Panc1 (cell line): ENCODE results near the gene BTBD2. TPM values are rescaled to one million over a fixed set of nuclear protein-coding genes. Genes with fewer than 3 reads are reported as not detected.

Source experiments
- ATAC-seq: fragments of 200-7000 bp; cut with Tn5 transposase; 2 replicates; pipeline ENCODE4 v1.9.1; 2020; ENCODE audit warnings: mild to moderate bottlenecking, moderate library complexity
- BruUV-seq: library from RNA; stranded (reverse); fragments of 400-500 nt; replicated peaks from 2 replicates; lab custom pipeline; 2021; lab: Mats Ljungman, UMichigan
- CTCF ChIA-PET: fragments of 300-600 bp; sonication (Branson Sonifier 250); formaldehyde crosslinking; loops from one replicate; lab custom pipeline; 2022; ENCODE audit warnings: antibody characterized with exemption; lab: Charles Lee
- POLR2A ChIA-PET: fragments of 300-600 bp; sonication (Branson Sonifier 250); formaldehyde crosslinking; loops from one replicate; lab custom pipeline; 2022; ENCODE audit warnings: antibody characterized with exemption; lab: Charles Lee
- DNase-seq: peaks from one replicate; pipeline ENCODE4 v3.0.0-alpha.2; 2010; ENCODE audit warnings: low read depth, low spot score
- H3K27ac ChIP-seq: 2 replicates; pipeline ENCODE4 v1.5.1; 2011; ENCODE audit warnings: mild to moderate bottlenecking, low read length, inconsistent platforms
- H3K27me3 ChIP-seq: fragments of 200-500 bp; sonication (Bioruptor generic); 2 replicates; pipeline ENCODE4 v1.6.0; 2014; ENCODE audit warnings: low read length, inconsistent platforms; ENCODE audit not compliant: control insufficient read depth, insufficient read depth
- H3K36me3 ChIP-seq: fragments of 200-500 bp; sonication (Bioruptor generic); 2 replicates; pipeline ENCODE4 v1.5.1; 2014; ENCODE audit warnings: inconsistent platforms, mild to moderate bottlenecking, low read length, moderate library complexity; ENCODE audit not compliant: control insufficient read depth, insufficient read depth
- H3K4me1 ChIP-seq: 2 replicates; pipeline ENCODE4 v1.5.1; 2011; ENCODE audit warnings: inconsistent platforms, mild to moderate bottlenecking, low read length, moderate library complexity; ENCODE audit not compliant: control insufficient read depth, insufficient read depth
- H3K4me3 ChIP-seq, 2 experiments: 2 replicates each; pipeline ENCODE4 v1.5.1; 2011 to 2012; ENCODE audit warnings: low read depth in 2 of 2, low read length in 2 of 2, mild to moderate bottlenecking in 2 of 2, inconsistent platforms in 1 of 2, moderate library complexity in 1 of 2
- H3K9me3 ChIP-seq: fragments of 200-500 bp; sonication (Bioruptor generic); 2 replicates; pipeline ENCODE4 v1.5.1; 2014; ENCODE audit warnings: low read depth, mild to moderate bottlenecking, inconsistent platforms, low read length, moderate library complexity; ENCODE audit not compliant: control insufficient read depth, insufficient read depth
- POLR2AphosphoS5 ChIP-seq: IDR thresholded peaks from 2 replicates; pipeline ENCODE4 v1.6.1; 2012; ENCODE audit warnings: mild to moderate bottlenecking, low read depth, low read length, moderate library complexity
- SIN3A ChIP-seq: IDR thresholded peaks from 2 replicates; pipeline ENCODE4 v1.6.1; 2012; ENCODE audit warnings: low read depth, mild to moderate bottlenecking, low read length, moderate library complexity, borderline replicate concordance; ENCODE audit not compliant: insufficient read depth
- TCF7L2 ChIP-seq: IDR thresholded peaks from 2 replicates; pipeline ENCODE4 v1.6.1; 2011; ENCODE audit warnings: mild to moderate bottlenecking, low read depth, low read length, inconsistent platforms
- in situ Hi-C: cut with HindIII; loops from 2 replicates; pipeline ENCODE4 v1.10.0; 2016; ENCODE audit warnings: low sequenced_read_pairs, low pct_unique_long_range_greater_than_20kb
- intact Hi-C: fragments of 100-400 bp; cut with micrococcal nuclease; formaldehyde crosslinking; loops from one replicate; pipeline ENCODE4 v1.10.0; 2022; ENCODE audit not compliant: unreplicated experiment
- total RNA-seq: library from RNA; stranded (reverse); gene quantifications from one replicate; pipeline ENCODE4 v1.2.1, GENCODE V29; 2021; ENCODE audit not compliant: unreplicated experiment
- TF ChIP-seq, protein P1 (sequence below): fragments of 450-650 bp; IDR thresholded peaks from 2 replicates; pipeline ENCODE4 v1.5.1; 2017; ENCODE audit warnings: mild to moderate bottlenecking
- TF ChIP-seq, protein P2 (sequence below), 2 experiments: IDR thresholded peaks; 2 replicates each; pipeline ENCODE4 v1.6.1; 2011 to 2012; ENCODE audit warnings: low read depth in 2 of 2, control low read depth in 1 of 2, low read length in 1 of 2, mild to moderate bottlenecking in 1 of 2, moderate library complexity in 1 of 2; ENCODE audit not compliant: insufficient read depth in 1 of 2

The BTBD2 gene
- total RNA-seq, 1 experiment from 2014 or later, result 59.6 TPM

DNA sequence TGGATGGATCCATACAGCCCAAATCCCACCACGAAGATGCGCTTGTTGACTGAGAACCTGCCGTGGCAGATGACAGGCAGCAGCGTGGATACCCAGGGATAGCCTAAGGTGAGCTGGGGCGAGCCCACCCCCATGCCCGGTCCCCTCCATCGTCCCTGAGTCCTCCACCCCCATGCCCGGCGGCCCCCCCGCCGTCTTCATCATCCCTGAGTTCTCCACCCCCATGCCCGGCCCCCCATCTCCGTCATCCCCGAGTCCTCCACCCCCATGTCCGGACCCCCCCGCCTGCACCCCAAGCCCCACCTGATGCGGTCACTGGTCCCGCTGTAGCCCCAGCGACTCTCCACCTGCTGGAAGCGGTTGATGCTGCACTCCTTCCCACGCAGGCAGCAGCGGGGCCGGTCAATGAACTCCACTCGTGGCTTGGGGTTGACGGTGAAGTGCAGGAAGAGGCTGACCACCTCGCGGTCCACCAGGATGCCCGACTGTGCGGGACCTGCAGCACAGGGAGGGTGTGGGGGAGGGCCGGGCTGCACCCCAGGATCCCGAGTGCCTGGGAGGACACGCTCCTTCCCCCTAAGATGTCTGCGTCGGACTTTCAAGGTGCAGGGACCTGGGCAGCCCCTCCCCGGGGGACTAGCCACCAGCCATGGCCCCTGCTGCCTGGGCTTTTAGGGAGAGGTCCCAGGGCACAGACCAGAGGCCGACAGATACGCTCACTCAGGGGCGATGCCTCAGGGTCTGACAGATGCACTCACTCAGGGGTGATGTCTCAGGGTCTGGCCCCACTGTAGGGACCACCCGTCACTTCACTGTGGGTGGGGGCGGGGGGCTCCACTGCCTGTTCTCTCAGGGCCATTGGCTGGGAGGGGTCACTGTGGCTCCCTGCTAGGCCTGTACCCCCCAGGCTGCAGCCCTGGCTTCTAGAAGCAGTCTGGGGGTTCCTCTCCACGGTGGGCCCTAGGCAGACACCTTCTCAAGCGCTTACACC is 28.0 kb downstream of the BTBD2 start:
- no peaks in the 10 kb centered on the region for H3K36me3 ChIP-seq
- no peaks in the 10 kb centered on the region for H3K27me3 ChIP-seq
- H3K9me3 ChIP-seq, result no peaks in the 10 kb centered on the region
- no peak for TF ChIP-seq SIN3A
- TF ChIP-seq, protein P1, sequence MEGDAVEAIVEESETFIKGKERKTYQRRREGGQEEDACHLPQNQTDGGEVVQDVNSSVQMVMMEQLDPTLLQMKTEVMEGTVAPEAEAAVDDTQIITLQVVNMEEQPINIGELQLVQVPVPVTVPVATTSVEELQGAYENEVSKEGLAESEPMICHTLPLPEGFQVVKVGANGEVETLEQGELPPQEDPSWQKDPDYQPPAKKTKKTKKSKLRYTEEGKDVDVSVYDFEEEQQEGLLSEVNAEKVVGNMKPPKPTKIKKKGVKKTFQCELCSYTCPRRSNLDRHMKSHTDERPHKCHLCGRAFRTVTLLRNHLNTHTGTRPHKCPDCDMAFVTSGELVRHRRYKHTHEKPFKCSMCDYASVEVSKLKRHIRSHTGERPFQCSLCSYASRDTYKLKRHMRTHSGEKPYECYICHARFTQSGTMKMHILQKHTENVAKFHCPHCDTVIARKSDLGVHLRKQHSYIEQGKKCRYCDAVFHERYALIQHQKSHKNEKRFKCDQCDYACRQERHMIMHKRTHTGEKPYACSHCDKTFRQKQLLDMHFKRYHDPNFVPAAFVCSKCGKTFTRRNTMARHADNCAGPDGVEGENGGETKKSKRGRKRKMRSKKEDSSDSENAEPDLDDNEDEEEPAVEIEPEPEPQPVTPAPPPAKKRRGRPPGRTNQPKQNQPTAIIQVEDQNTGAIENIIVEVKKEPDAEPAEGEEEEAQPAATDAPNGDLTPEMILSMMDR, result no peak
- no peak for TF ChIP-seq TCF7L2
- TF ChIP-seq, protein P2, sequence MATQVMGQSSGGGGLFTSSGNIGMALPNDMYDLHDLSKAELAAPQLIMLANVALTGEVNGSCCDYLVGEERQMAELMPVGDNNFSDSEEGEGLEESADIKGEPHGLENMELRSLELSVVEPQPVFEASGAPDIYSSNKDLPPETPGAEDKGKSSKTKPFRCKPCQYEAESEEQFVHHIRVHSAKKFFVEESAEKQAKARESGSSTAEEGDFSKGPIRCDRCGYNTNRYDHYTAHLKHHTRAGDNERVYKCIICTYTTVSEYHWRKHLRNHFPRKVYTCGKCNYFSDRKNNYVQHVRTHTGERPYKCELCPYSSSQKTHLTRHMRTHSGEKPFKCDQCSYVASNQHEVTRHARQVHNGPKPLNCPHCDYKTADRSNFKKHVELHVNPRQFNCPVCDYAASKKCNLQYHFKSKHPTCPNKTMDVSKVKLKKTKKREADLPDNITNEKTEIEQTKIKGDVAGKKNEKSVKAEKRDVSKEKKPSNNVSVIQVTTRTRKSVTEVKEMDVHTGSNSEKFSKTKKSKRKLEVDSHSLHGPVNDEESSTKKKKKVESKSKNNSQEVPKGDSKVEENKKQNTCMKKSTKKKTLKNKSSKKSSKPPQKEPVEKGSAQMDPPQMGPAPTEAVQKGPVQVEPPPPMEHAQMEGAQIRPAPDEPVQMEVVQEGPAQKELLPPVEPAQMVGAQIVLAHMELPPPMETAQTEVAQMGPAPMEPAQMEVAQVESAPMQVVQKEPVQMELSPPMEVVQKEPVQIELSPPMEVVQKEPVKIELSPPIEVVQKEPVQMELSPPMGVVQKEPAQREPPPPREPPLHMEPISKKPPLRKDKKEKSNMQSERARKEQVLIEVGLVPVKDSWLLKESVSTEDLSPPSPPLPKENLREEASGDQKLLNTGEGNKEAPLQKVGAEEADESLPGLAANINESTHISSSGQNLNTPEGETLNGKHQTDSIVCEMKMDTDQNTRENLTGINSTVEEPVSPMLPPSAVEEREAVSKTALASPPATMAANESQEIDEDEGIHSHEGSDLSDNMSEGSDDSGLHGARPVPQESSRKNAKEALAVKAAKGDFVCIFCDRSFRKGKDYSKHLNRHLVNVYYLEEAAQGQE (IDR thresholded peaks at IDR 0.05; ENCODE audit: insufficient read depth in 1 of 2, low read depth in 2 of 2, low read length in 1 of 2), result no peak
- TF ChIP-seq POLR2AphosphoS5, result no peak
- in situ Hi-C loops (no loop called here), intact Hi-C loops (no loop called here)
- ChIA-PET POLR2A (no interaction called here), CTCF (no interaction called here)
- DNase-seq (no peak), ATAC-seq (0 out of 2 replicates have a peak, but pooled peaks have one; percentile 13)
- no TSS peak for BruUV-seq
- no peak overlapping the region for H3K4me3 ChIP-seq
- no peaks in the 10 kb centered on the region for H3K4me1 ChIP-seq
- H3K27ac ChIP-seq, result no peak overlapping the region

DNA sequence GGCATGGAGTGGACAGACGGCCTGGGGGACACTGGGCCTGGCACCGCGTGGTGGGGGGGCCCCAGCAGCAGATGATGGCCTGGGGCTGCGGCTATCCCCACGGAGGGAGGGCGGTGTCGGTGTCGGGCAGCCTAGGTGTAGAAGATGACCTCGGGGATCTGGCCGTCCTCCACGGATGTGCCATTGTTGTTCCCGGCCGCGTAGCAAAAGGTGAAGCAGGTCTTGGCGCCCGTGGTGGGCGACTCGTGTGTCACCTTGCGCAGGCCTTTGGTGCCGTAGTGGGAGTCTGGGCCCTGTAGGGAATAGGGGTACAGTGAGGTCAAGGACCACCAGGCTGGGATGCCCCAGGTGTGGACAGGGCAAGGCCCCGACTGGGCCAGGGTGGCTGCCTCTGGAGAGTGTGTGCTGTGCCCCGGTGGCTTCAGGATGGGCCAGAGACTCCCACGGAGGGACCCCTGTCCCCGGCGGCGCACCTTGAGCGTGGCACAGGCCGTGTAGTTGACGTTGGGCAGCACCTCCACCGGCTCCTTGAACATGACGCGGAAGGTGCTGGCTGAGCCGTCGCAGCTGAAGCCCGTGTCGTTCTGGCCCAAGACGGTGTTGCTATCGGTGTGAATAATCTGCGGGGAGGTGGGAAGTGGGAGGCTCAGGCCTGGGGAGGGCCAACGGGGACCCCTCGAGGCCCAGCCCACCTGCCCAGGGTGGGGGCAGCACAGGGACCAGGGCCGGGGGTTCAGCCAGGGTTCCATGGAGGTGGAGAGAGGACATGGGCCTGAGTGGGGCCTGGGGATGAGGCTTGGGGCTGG is 29.0 kb downstream of the BTBD2 start:
- intact Hi-C loops (no loop called here), in situ Hi-C loops (no loop called here)
- POLR2A ChIA-PET, result no interaction called here
- no peaks in the 10 kb centered on the region for H3K27me3 ChIP-seq
- H3K9me3 ChIP-seq, result no peaks in the 10 kb centered on the region
- no peak overlapping the region for H3K27ac ChIP-seq
- CTCF ChIA-PET, result no interaction called here
- H3K4me3 ChIP-seq, result no peak overlapping the region
- no peak for DNase-seq
- no peaks in the 10 kb centered on the region for H3K36me3 ChIP-seq
- no peak for ATAC-seq
- TF ChIP-seq, protein P1, result no peak
- TF ChIP-seq TCF7L2 (no peak), SIN3A (no peak), POLR2AphosphoS5 (no peak)
- TF ChIP-seq, protein P2 (IDR thresholded peaks at IDR 0.05; ENCODE audit: insufficient read depth in 1 of 2, low read depth in 2 of 2, low read length in 1 of 2), result no peak
- BruUV-seq, result TSS peak; percentile 85
- no peaks in the 10 kb centered on the region for H3K4me1 ChIP-seq
